Pancreas (tissue), 10 donors: ENCODE data around the gene CCDC81. TPM values are rescaled to one million over a fixed set of nuclear protein-coding genes. Genes with fewer than 3 reads are reported as not detected.

Source experiments
- ATAC-seq, 4 donors: fragments of 200-7000 bp; cut with Tn5 transposase; one replicate each; pipeline versions ENCODE4 v1.8.0 to v1.9.1; 2020; ENCODE audit warnings: mild to moderate bottlenecking in 4 of 4, moderate library complexity in 4 of 4
- DNase-seq, 6 donors: peaks; one replicate each; pipeline ENCODE4 v3.0.0-alpha.2; 2020
- FAIRE-seq: peaks from 2 replicates; lab custom pipeline; 2012; peaks lifted over from hg19 to GRCh38; lab: Jason Lieb, UNC
- H3K27ac ChIP-seq, 4 donors: fragments of 200-600 bp; sonication (generic); 1 replicate in 3 of 4; 2 replicates in 1 of 4; pipeline versions ENCODE4 v1.5.0 to v1.8.0; 2020
- H3K27me3 ChIP-seq, 4 donors: fragments of 200-600 bp; one replicate each; pipeline ENCODE4 v1.8.0; 2021
- H3K36me3 ChIP-seq, 3 donors: fragments of 200-600 bp; sonication (generic) in 1 of 3; one replicate each; pipeline versions ENCODE4 v1.5.0 to v1.8.0; 2020 to 2021
- H3K4me1 ChIP-seq, 3 donors: fragments of 200-600 bp; one replicate each; pipeline ENCODE4 v1.8.0; 2021
- H3K4me3 ChIP-seq, 4 donors: fragments of 200-600 bp; sonication (generic) in 2 of 4; one replicate each; pipeline versions ENCODE4 v1.5.0 to v1.8.0; 2020 to 2021
- H3K9me3 ChIP-seq, 4 donors: fragments of 200-600 bp; one replicate each; pipeline ENCODE4 v1.8.0; 2021
- CTCF ChIP-seq, 4 donors: fragments of 200-600 bp; sonication (generic) in 3 of 4; IDR thresholded peaks; one replicate each; pipeline versions ENCODE4 v1.5.0 to v1.8.0; 2021; ENCODE audit warnings: antibody characterized with exemption in 4 of 4
- WGBS, 2 donors: extraction: QIAGEN DNeasy Blood & Tissue Kit; methylation state at CpG; one replicate each; pipeline ENCODE4 v1.1.7; 2013; 5-methylcytosine and 5-hydroxymethylcytosine counted together
- intact Hi-C, 3 donors: fragments of 100-400 bp; cut with DNase I; formaldehyde crosslinking; loops; one replicate each; pipeline versions ENCODE4 v1.11.1 to v1.14.2; 2022
- polyA plus RNA-seq, 2 donors: library from polyadenylated mRNA; stranded (reverse); fragments of 200-250 nt; gene quantifications; one replicate each; pipeline ENCODE4 v1.2.3, GENCODE V29; 2013
- total RNA-seq, 6 donors: library from RNA; stranded (reverse); fragmentation: NEBNext Ultra II Directional in 4 of 6; extraction: Animal tissue kit (Norgen Biotek cat#: 25700) in 4 of 6; gene quantifications; one replicate each; pipeline versions ENCODE4 v1.2.1 to v1.2.4, GENCODE V29; 2021 to 2023
- donor health status: healthy with polysubstance abuse.
- donor health status: DM: no; HTN: no; CAD: no; lungs with moderate emphysema.
- donor health status: DM: no; HTN: no; CAD: no.
- donor health status: control.
- donor health status: control.
- donor health status: Bipolar disorder and iron deficiency.
- donor health status: DM: yes; HTN: yes; CAD: no.
- donor health status: DM: no; HTN: no; CAD: no.
- donor health status: DM: no; HTN: no; CAD: no.
- donor health status: DM: yes; HTN: yes; CAD: no.

CCDC81 gene
- total and polyA plus RNA-seq, 8 donors: 0.09 to 0.77 (median 0.34) TPM; not detected in 1

GRCh38 chr11:86444981-86445380, 70.3 kb downstream of the CCDC81 start:
- FAIRE-seq (no peak), ATAC-seq (no peak), DNase-seq (no peak)
- H3K9me3 ChIP-seq: no peaks in the 10 kb centered on the region
- no peaks in the 10 kb centered on the region for H3K27me3 ChIP-seq
- intact Hi-C loops: no loop called here
- no peaks in the 10 kb centered on the region for H3K36me3 ChIP-seq
- no peak overlapping the region for H3K27ac ChIP-seq
- H3K4me1 ChIP-seq: no peaks in the 10 kb centered on the region
- TF ChIP-seq CTCF (IDR thresholded peaks at IDR 0.05): no peak
- WGBS, 2 donors: 100% methylated on average over 1 of the region's 1 CpG
- no peak overlapping the region for H3K4me3 ChIP-seq

GRCh38 chr11:86446163-86446923, 71.7 kb downstream of the CCDC81 start:
- Histone ChIP-seq H3K4me1 (no peaks in the 10 kb centered on the region), H3K4me3 (no peak overlapping the region), H3K36me3 (no peaks in the 10 kb centered on the region), H3K9me3 (no peaks in the 10 kb centered on the region), H3K27ac (no peak overlapping the region), H3K27me3 (no peaks in the 10 kb centered on the region)
- no peak for ATAC-seq
- intact Hi-C loops: no loop called here
- WGBS, 2 donors: 90 to 94% methylated on average over 8 of the region's 8 CpGs
- TF ChIP-seq CTCF (IDR thresholded peaks at IDR 0.05): no peak
- no peak for DNase-seq
- FAIRE-seq: no peak

DNA sequence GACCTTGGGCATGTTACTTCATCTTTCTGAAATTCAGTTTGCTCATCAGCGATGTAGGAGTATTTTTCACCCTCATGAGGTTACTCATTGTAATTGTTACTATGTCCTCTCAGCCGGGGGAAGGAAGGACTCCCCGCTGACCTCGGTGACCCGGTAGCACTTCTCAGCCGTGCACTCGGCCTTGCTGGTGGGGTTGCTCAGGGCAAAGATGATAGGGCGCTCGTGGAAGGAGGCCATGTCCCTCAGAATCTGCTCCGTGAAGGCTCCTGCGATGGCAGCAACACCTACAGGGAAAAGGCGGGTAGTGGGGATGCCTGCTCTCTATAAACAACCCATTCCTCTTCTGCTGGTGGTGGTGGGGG, 72.2 kb downstream of the CCDC81 start:
- H3K36me3 ChIP-seq: no peaks in the 10 kb centered on the region
- no peak for ATAC-seq
- no peak for FAIRE-seq
- TF ChIP-seq CTCF (IDR thresholded peaks at IDR 0.05): no peak
- H3K27me3 ChIP-seq: no peaks in the 10 kb centered on the region
- H3K27ac ChIP-seq: no peak overlapping the region
- no peak overlapping the region for H3K4me3 ChIP-seq
- no peaks in the 10 kb centered on the region for H3K4me1 ChIP-seq
- DNase-seq: no peak
- no peaks in the 10 kb centered on the region for H3K9me3 ChIP-seq
- 93 to 97% methylated on average over 12 of the region's 12 CpGs for WGBS, 2 donors
- intact Hi-C loops: no loop called here

DNA sequence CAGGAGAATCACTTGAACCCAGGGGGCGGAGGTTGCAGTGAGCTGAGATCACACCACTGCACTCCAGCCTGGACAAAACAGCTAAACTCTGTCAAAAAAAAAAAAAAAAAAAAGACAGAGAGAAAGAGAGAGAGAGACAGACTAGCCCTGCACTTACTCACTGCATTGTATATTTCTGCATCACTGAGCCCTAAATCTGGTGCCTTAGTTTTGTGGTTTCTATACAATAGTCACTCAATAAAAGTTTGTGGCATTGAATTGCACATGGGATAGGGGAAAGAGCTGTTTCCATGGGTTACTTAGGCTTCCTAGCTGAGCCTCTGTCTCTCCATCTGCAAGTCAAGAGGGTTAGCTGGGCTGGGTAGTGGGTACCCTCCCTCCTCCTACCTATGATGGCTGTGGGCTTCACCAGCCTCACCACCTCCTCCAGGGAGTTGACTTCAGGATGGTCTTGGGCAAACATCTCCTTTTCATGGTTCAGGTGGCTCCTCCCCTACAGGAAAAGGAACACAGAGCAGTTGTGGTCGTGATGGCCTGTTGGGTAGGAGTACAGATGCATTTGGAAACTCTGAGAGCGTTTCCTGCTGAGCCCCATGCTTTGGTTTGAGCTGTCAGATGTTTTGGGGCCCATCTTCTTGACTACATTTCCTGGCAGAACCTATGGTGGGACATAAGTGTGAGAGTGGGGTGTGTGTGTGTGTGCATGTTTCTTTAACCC, 73.2 kb downstream of the CCDC81 start:
- H3K4me3 ChIP-seq: no peak overlapping the region
- ATAC-seq (no peak), DNase-seq (no peak), FAIRE-seq (no peak)
- H3K27ac ChIP-seq: no peak overlapping the region
- 93 to 94% methylated on average over 3 of the region's 3 CpGs for WGBS, 2 donors
- H3K36me3 ChIP-seq: no peaks in the 10 kb centered on the region
- intact Hi-C loops: no loop called here
- no peaks in the 10 kb centered on the region for H3K4me1 ChIP-seq
- H3K9me3 ChIP-seq: no peaks in the 10 kb centered on the region
- TF ChIP-seq CTCF (IDR thresholded peaks at IDR 0.05): no peak
- no peaks in the 10 kb centered on the region for H3K27me3 ChIP-seq
